VCaP (cell line): ENCODE results near the gene SRRM4.

Experiments used
- H3K27ac ChIP-seq: fragments of 450-650 bp; 2 replicates; pipeline ENCODE4 v1.5.1; 2017
- CTCF ChIP-seq: fragments of 450-650 bp; conservative IDR thresholded peaks from 2 replicates; pipeline ENCODE4 v1.5.1; 2017; ENCODE audit warnings: mild to moderate bottlenecking, moderate library complexity

Gene SRRM4

GRCh38 chr12:119180380-119181040 lies 199.2 kb downstream of the SRRM4 start:
- H3K27ac ChIP-seq, result no peak overlapping the region
- no peak for TF ChIP-seq CTCF

- no peak for TF ChIP-seq CTCF
- H3K27ac ChIP-seq, result no peak overlapping the region
Observed at GRCh38 chr12:119181202-119181601, 199.9 kb downstream of the SRRM4 start.

GRCh38 chr12:119181944-119182343 lies 200.6 kb downstream of the SRRM4 start:
- TF ChIP-seq CTCF, result no peak
- H3K27ac ChIP-seq, result no peak overlapping the region

GRCh38 chr12:119182701-119183493 lies 201.6 kb downstream of the SRRM4 start:
- H3K27ac ChIP-seq, result no peak overlapping the region
- TF ChIP-seq CTCF, result no peak

- H3K27ac ChIP-seq, result no peak overlapping the region
- no peak for TF ChIP-seq CTCF
Observed at GRCh38 chr12:119183942-119184695, 202.8 kb downstream of the SRRM4 start.

- TF ChIP-seq CTCF, result no peak
- H3K27ac ChIP-seq, result no peak overlapping the region
Observed at GRCh38 chr12:119195256-119195655, 213.9 kb downstream of the SRRM4 start.

GRCh38 chr12:119198440-119198839 lies 217.1 kb downstream of the SRRM4 start:
- H3K27ac ChIP-seq, result no peak overlapping the region
- no peak for TF ChIP-seq CTCF
